ENCODE data around the gene SAP30.

Gene SAP30

GRCh38 chr4:173367946-173368345 is 2.8 kb upstream of the SAP30 start:
- DNase-seq (ENCODE audit: low read depth) = no peak

GRCh38 chr4:173370130-173370476 is 651 bp upstream of the SAP30 start:
- no peak for DNase-seq (ENCODE audit: low read depth)

DNA sequence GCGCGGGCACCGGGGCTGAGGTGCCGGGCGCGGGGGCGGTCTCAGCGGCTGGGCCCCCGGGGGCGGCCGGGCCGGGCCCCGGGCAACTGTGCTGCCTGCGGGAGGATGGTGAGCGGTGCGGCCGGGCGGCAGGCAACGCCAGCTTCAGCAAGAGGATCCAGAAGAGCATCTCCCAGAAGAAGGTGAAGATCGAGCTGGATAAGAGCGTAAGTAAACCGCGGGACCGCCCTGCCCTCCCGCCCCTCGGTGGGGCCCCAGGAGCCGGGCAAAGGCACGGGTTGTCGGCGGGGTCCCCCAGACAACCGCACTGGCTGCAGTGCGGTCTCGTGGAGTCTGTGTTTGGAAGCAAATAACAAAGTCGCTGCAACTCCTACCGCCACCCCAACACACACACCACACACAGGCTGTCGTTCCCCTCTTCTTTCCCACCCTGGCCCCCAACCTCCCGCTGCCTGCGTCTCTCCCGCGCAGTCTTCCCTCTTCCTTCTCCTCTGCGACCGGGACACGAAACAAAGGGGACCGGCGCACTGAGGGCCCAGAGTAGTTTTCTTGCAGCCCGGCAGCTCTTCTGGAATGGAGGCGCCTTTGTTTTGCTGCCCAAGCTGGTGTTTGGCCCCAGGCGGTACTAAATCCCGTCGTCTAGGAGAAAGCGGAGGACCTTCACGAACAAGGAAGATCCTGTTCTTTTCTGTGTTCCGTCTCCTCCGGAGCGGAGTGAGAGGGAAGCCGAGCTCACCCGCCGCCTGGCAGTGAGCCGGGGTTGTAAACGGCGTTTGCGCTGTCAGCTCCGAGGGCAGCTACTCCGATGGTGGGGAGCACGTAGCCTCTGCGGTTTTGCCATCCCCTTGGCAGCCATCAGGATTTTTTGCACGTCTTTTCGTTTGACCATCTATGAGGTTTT is 788 bp downstream of the SAP30 start:
- peak; percentile 7 for DNase-seq (ENCODE audit: low read depth)

GRCh38 chr4:173374588-173374987 is 3.8 kb downstream of the SAP30 start:
- DNase-seq (ENCODE audit: low read depth) = no peak

GRCh38 chr4:173379929-173380328 is 9.2 kb downstream of the SAP30 start:
- DNase-seq (ENCODE audit: low read depth) = no peak

DNA sequence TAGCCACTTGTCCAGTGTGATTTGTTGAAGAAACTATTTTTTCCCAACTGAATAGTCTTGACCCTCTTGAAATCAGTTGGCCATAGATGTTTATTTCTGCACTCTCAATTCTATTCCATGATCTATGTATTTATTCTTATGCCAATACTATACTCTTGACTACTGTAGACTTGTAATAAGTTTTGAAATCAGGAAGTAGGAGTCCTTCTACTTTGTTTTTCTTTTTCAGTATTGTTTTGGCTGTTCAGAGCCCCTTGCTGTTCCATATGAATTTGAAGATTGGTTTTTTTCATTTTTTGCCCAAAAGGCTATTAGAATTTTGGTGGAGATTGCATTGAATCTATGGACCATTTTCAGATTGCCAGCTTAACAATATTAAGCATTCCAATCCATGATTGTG is 10.2 kb downstream of the SAP30 start:
- DNase-seq (ENCODE audit: low read depth) = no peak

DNA sequence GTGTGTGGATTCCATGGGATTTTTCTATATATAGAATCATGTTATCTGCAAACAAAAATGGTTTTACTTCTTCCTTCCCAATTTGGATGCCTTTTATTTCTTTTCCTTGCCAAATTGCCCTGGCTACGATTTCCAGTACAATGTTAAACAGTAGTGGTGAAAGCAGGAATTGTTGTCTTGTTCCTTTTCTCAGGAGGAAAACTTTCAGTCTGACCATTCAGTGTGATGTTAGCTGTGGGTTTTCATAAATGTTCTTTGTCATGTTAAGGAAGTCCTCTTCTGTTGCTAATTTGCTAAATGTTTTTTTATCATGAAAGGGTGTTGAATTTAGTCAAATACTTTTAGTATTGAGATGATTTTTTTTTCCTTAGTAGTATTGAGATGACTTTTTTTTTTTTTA is 10.9 kb downstream of the SAP30 start:
- no peak for DNase-seq (ENCODE audit: low read depth)

DNA sequence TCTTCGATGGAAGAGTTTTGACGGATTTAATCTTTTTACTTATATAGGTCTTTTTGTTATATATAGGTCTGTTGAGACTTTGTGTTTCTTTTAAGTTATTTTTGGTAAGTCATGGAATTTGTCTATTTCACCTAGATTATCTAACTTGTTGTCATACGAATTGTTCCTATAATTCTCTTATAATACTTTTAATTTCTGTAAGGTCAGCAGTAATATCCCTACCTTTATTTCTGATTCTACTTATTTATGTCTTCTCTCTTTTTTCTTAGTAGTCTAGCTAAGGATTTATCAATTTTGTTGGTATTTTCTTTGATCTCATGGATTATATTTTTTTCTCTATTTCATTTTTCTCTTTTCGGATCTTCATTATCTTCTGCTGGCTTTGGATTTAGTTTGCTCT is 11.6 kb downstream of the SAP30 start:
- no peak for DNase-seq (ENCODE audit: low read depth)

- DNase-seq (ENCODE audit: low read depth) = no peak
These were observed 16.0 kb downstream of the SAP30 start for GRCh38 chr4:173386751-173387150.

DNA sequence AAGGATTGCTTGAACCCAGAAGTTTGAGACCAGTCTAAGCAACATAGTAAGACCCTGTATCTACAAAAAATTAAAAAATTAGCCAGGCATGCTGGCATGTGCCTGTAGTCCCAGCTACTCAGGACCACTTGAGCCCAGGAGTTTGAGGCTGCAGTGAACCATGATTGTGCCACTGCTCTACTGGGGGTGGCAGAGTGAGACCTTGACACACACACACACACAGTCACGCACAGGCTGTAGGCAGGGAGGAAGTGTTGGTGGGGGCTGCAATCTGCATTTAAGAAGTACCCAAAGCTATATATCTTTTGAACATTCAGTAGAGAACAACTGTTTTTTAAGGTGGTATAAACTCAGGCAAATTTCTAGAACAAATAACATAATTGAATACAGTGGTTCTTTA is 20.9 kb downstream of the SAP30 start:
- no peak for DNase-seq (ENCODE audit: low read depth)

- DNase-seq (ENCODE audit: low read depth) = no peak
These were observed 26.9 kb downstream of the SAP30 start for GRCh38 chr4:173397604-173398003.

DNA sequence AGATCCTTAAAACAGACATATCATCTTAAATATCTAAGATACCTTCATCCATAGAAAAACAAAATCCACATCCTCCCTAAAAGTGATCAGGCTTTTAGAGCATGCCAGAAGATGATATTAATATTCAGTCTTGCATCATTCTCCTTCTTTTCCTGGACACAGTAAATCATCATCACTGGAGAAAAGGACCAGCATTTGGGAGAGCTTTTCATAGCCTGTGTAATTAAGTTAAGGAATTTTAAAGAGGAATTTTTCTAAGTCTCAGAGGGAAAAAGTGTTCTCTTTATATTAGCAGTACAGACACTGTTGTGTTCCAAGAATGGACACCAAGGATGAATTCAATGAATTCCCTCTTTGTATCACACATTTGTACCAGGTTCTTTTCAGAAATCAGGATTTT is 27.5 kb downstream of the SAP30 start:
- DNase-seq (ENCODE audit: low read depth) = no peak

DNA sequence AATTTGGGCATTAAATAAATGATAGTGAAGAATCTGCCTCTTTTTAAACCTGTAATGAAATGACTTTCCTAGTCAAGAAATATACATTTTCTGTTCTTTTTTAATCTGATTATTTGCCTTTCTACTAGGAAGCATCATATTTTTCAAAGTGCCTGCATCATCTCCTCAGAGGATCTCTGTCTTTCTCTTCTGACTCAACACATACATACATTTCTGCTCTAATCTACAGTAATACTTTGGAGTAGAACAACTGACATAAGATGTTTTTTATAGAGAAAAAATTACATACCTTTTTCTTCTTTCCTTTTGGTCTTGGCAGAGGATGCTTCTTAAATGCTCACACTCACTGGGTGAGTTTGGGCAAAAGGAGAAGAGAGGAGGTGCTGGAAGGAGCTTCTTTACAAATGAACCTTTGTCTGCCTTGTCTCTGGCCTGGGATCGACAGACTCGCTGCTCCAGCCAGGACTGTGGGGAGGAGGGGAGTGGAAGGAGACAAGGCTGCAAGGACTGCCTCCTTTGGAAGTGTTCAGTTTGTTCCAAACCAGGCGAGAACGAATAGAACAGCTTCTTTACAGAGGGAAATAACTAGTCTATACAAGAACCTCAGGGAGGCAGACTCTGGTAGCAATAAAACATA is 28.1 kb downstream of the SAP30 start, which contains the start of gene SCRG1:
Gene SCRG1 (minus strand): TSS at position 338 of the 637 bp plus-strand sequence. CDS start 7,702 bp downstream, outside the sequence.
- no peak for DNase-seq (ENCODE audit: low read depth)

DNA sequence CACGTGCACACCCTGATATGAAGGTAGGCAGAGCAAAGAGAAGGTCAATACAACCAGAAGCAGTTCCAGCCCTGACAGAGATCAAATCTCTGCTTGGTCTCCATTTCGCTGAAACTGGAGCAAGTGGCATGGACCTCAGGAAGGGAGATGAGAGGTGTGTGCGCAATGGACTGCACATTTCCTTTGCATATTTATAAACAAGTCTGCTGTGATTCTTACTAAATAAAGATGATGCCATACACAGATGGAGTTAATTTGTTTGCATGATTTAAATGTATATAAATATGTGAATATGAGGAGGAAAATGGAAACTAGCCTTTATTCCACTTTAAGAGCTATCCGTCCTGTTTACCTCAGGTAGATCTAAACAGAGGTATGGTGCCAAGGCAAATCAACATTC is 30.3 kb downstream of the SAP30 start:
- DNase-seq (ENCODE audit: low read depth) = no peak

DNA sequence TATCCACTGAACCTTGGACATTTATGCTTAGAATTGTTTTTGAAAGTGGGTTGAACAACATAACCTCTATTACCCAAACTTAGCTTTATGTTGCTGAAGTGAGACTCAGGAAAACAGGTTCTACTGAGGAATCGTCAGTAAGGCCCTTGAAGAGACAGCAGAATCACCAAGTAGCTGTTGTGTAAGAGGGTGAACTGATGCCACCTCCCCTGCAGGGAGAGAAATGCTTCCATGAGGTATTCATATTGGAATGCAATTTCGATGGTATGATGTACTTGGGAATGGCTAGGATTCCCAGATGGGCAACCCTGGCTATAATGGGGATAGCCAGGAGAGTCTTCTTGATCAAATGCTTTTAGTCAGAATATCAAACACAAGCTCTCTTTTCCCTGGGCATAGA is 32.3 kb downstream of the SAP30 start:
- DNase-seq (ENCODE audit: low read depth) = no peak

GRCh38 chr4:173404296-173404865 is 33.6 kb downstream of the SAP30 start:
- no peak for DNase-seq (ENCODE audit: low read depth)

GRCh38 chr4:173405840-173406606 is 35.3 kb downstream of the SAP30 start:
- DNase-seq (ENCODE audit: low read depth) = no peak

DNA sequence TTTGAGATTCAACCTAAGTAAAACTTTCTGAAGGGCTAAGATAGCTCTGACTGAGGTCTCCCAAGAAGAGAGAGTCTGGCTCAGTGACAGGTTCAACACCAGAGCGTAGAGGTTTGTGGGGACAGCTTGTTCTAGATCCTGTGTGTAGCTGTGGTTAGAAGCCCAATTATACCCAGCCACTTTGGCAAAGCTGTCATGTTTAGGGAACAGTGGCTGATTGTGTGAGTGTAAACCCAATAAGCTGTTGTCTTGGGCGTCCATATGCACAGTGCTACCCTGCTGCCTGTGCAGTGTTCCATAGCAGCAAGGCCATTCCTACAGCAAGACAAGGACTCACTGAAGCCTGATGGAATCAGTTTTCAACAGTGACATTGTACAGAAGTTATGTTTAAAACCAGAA is 39.3 kb downstream of the SAP30 start:
- no peak for DNase-seq (ENCODE audit: low read depth)

DNA sequence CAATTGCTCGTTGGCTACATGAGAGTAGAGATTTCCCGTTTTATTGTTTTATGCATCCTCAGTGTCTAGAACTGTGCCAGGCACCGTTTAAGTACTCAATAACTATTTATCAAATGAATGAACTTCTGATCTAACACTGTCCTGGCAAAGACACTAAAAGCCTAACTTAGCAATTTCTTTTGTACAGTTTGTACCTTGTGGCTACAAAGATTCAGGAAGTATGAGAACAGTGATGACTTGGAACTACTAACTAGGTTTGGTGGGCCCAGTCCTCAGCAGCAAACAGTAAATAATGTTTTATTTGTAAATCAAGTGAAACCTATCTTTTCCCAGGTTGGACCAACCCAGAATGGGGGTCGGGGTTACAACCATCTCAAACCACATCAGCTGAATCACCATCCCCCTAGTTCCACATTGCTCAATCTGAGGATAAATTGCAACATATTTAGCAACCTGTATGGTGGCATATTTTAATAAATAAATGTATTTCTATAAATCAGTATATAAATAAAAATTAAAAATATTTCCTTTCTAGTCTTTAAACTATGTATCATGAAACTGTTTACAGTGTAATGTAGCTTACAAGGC is 40.4 kb downstream of the SAP30 start:
- no peak for DNase-seq (ENCODE audit: low read depth)

DNA sequence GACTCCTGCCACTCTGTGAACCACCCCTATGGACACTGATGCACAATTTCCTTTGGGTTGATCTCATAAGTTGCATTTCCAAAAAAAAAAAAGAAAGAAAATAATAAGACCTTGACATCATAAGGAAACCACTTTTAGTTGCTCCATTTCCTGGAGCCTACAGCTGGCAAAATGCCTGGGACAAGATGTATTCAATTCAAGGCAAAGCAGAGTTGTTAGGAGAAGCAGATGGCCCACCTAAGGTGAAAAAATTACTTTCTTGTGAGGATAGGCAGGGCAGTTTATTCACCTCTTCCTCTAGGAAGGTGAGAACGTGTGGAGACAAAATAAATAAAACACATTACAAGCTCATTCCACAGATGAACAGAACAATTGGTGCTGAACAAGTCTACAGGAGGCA is 42.3 kb downstream of the SAP30 start:
- no peak for DNase-seq (ENCODE audit: low read depth)

GRCh38 chr4:173414456-173414855 is 43.7 kb downstream of the SAP30 start:
- DNase-seq (ENCODE audit: low read depth) = no peak

DNA sequence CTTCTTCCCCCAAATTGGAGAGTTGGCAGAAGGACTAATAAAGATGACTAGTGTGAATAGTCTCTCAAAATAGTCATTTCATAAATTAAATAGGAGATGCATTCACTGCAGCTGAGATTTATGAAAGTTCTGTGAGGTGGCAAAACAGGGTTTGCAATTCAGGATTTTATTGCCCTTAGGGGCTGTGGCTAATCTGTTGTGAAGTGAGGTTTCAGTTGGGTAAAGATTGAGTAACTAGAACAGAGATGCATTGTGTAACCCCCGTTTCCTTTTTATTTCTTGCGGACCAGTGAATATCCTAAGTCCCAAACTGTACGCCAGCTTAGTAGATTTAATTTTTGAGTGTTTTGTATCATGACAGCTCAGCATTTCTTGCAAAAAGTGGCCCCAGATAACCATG is 44.3 kb downstream of the SAP30 start:
- DNase-seq (ENCODE audit: low read depth) = no peak
